8988T (cell line): ENCODE measurements around the gene PEX19.

ENCODE experiments used
- DNase-seq: peaks from one replicate; pipeline ENCODE4 v3.0.0; 2011

PEX19 gene

GRCh38 chr1:160237558-160237957 is 47.4 kb downstream of the PEX19 start:
- no peak for DNase-seq

DNA sequence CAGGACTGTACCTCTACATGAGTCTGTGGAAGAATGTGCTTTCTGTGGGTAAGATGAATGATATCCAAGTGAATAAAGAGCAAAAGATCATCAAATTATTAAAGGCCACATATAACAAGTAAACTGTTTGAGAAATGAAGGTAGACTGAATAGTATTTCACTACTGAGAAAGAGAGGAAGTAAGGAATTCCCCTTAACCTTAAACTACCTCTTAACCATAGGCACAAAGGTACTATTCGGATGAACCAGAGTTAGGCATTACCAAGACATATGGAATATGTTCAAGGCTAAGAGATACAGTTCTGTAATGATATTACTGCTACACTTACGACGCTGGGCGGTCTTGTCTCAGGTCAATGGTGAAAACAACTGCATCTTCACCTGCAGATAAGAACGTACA is 48.1 kb downstream of the PEX19 start:
- no peak for DNase-seq

DNA sequence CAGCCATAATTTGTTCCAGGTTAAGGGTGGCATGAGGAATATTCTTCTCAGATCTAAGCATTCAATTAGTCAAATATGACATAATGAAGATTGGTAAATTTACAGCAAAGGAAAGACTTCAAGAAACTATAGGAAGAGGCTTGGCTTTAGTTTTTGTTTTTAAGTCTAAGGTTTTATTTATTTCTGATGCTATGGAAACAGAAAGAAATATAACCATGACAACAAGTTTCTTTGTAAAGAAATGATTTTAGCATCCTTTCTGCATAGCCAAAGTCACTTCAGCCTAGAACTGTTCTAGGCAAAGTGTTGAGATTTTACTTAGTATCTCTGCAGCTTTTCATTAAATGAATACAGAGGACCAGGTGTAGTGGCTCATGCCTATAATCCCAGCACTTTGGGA is 52.0 kb downstream of the PEX19 start:
- no peak for DNase-seq

- no peak for DNase-seq
Measured at GRCh38 chr1:160228431-160228830, 56.5 kb downstream of the PEX19 start.

GRCh38 chr1:160227561-160227960 is 57.4 kb downstream of the PEX19 start:
- DNase-seq, result no peak

DNA sequence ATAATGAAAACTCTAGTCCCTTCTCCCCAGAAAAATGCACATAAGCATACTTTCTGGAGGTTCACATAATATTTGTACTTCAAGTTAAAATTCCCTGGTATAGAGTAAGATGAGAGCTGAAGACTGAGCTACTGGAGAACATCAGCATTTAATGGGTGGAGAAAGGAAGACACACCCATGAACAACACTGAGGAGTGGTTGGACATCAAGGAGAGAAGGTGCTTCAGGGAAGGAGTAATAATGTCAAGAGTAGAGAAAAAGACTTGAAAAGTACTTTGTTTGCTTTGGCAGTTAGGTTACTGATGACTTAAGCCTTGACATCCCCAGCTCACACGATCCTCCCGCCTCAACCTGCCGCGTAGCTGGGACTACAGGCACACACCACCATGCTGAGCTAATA is 57.9 kb downstream of the PEX19 start:
- no peak for DNase-seq
